ENCODE data around the gene HEATR9. TPM values are rescaled to one million over a fixed set of nuclear protein-coding genes. Genes with fewer than 3 reads are reported as not detected.

Gene HEATR9
- total and polyA plus RNA-seq, 2 of the 13 experiments (the other 11 are each of a cell fraction or from before 2014, with no cell fraction given): not detected

DNA sequence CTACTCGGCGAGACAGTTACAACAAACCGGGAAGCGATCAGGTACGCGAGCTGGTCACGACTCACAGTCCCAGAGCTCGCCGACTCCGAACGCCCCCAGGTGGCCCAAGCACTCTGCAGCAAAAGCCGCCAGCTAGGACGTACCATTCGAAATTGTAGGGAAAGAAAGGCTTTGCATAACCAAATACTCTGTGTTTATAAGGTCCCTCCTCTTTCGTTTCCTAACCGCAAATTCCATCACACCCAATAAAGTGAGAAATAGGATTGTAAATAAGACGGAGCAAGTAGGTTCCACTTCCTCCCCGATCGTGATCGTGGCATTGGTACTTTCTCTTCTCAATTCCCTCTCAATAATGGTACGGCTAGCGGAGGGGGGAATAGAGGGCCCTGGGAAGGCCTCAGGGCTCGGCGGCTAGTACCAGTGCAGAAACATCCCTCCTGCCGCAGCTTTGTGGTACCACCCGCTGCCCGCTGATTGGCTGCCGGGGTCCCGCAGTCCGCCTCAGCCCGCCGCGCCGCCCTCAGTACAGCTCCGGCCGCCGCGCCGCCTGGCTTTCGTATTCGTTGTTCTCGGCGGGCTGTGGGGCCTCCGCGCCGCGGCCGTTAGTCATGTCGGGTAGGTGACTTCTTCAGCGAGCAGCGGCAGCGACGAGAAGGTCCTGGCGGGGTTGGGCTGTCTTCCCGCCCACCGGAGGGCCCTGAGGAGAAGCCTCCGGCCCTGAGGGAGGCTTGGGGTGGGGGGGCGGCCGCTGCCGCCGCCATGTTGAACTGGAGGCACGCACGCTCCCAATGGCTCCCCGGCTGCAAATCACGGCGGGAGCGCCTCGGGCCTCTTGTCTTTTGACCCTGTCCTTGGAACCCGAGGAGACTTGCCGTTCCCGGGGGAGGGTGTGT is 59.5 kb downstream of the HEATR9 start, which contains the start of gene TAF15 (continued):
- TF ChIP-seq, protein P1, sequence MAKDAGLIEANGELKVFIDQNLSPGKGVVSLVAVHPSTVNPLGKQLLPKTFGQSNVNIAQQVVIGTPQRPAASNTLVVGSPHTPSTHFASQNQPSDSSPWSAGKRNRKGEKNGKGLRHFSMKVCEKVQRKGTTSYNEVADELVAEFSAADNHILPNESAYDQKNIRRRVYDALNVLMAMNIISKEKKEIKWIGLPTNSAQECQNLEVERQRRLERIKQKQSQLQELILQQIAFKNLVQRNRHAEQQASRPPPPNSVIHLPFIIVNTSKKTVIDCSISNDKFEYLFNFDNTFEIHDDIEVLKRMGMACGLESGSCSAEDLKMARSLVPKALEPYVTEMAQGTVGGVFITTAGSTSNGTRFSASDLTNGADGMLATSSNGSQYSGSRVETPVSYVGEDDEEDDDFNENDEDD (CRISPR knock-in tag; IDR thresholded peaks at IDR 0.05; ENCODE audit: borderline replicate concordance): peak; percentile 63; the same call in 1 of the 2 replicates
- TF ChIP-seq HHEX (CRISPR knock-in tag; IDR thresholded peaks at IDR 0.05) (no peak), MYC (CRISPR knock-in tag; IDR thresholded peaks at IDR 0.05; ENCODE audit: borderline replicate concordance) (peak; percentile 75), CHD4 (IDR thresholded peaks at IDR 0.05; ENCODE audit: borderline replicate concordance, low read length) (no peak), ZZZ3 (CRISPR knock-in tag; IDR thresholded peaks at IDR 0.05; ENCODE audit: borderline replicate concordance) (peak; percentile 67; the same call in 1 of the 2 replicates), ZNF724P (CRISPR knock-in tag; IDR thresholded peaks at IDR 0.05; ENCODE audit: borderline replicate concordance) (peak; percentile 28; the same call in 1 of the 2 replicates), ZNF747 (CRISPR knock-in tag; IDR thresholded peaks at IDR 0.05; ENCODE audit: borderline replicate concordance) (peak; percentile 96; the same call in 1 of the 2 replicates), ZNF780A (CRISPR knock-in tag; IDR thresholded peaks at IDR 0.05) (no peak), NFATC3 (CRISPR knock-in tag; IDR thresholded peaks at IDR 0.05) (peak; percentile 80; the same call in 1 of the 2 replicates), ZFX (CRISPR knock-in tag; IDR thresholded peaks at IDR 0.05; ENCODE audit: low read depth) (peak; percentile 99), HIVEP1 (CRISPR knock-in tag; IDR thresholded peaks at IDR 0.05) (no peak), PAWR (CRISPR knock-in tag; IDR thresholded peaks at IDR 0.05; ENCODE audit: borderline replicate concordance) (no peak), REPIN1 (CRISPR knock-in tag; IDR thresholded peaks at IDR 0.05; ENCODE audit: borderline replicate concordance, low read depth) (no peak)
- TF ChIP-seq, protein P2, sequence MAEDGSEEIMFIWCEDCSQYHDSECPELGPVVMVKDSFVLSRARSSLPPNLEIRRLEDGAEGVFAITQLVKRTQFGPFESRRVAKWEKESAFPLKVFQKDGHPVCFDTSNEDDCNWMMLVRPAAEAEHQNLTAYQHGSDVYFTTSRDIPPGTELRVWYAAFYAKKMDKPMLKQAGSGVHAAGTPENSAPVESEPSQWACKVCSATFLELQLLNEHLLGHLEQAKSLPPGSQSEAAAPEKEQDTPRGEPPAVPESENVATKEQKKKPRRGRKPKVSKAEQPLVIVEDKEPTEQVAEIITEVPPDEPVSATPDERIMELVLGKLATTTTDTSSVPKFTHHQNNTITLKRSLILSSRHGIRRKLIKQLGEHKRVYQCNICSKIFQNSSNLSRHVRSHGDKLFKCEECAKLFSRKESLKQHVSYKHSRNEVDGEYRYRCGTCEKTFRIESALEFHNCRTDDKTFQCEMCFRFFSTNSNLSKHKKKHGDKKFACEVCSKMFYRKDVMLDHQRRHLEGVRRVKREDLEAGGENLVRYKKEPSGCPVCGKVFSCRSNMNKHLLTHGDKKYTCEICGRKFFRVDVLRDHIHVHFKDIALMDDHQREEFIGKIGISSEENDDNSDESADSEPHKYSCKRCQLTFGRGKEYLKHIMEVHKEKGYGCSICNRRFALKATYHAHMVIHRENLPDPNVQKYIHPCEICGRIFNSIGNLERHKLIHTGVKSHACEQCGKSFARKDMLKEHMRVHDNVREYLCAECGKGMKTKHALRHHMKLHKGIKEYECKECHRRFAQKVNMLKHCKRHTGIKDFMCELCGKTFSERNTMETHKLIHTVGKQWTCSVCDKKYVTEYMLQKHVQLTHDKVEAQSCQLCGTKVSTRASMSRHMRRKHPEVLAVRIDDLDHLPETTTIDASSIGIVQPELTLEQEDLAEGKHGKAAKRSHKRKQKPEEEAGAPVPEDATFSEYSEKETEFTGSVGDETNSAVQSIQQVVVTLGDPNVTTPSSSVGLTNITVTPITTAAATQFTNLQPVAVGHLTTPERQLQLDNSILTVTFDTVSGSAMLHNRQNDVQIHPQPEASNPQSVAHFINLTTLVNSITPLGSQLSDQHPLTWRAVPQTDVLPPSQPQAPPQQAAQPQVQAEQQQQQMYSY (CRISPR knock-in tag; IDR thresholded peaks at IDR 0.05): no peak
- TF ChIP-seq, protein P3, sequence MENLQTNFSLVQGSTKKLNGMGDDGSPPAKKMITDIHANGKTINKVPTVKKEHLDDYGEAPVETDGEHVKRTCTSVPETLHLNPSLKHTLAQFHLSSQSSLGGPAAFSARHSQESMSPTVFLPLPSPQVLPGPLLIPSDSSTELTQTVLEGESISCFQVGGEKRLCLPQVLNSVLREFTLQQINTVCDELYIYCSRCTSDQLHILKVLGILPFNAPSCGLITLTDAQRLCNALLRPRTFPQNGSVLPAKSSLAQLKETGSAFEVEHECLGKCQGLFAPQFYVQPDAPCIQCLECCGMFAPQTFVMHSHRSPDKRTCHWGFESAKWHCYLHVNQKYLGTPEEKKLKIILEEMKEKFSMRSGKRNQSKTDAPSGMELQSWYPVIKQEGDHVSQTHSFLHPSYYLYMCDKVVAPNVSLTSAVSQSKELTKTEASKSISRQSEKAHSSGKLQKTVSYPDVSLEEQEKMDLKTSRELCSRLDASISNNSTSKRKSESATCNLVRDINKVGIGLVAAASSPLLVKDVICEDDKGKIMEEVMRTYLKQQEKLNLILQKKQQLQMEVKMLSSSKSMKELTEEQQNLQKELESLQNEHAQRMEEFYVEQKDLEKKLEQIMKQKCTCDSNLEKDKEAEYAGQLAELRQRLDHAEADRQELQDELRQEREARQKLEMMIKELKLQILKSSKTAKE (CRISPR knock-in tag; IDR thresholded peaks at IDR 0.05; ENCODE audit: borderline replicate concordance): no peak
- TF ChIP-seq, protein P4, sequence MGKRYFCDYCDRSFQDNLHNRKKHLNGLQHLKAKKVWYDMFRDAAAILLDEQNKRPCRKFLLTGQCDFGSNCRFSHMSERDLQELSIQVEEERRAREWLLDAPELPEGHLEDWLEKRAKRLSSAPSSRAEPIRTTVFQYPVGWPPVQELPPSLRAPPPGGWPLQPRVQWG (CRISPR knock-in tag; IDR thresholded peaks at IDR 0.05; ENCODE audit: borderline replicate concordance, low read depth): no peak
- TF ChIP-seq, protein P5, sequence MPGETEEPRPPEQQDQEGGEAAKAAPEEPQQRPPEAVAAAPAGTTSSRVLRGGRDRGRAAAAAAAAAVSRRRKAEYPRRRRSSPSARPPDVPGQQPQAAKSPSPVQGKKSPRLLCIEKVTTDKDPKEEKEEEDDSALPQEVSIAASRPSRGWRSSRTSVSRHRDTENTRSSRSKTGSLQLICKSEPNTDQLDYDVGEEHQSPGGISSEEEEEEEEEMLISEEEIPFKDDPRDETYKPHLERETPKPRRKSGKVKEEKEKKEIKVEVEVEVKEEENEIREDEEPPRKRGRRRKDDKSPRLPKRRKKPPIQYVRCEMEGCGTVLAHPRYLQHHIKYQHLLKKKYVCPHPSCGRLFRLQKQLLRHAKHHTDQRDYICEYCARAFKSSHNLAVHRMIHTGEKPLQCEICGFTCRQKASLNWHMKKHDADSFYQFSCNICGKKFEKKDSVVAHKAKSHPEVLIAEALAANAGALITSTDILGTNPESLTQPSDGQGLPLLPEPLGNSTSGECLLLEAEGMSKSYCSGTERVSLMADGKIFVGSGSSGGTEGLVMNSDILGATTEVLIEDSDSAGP (CRISPR knock-in tag; IDR thresholded peaks at IDR 0.05; ENCODE audit: borderline replicate concordance): peak; percentile 86; the same call in 1 of the 2 replicates
- TF ChIP-seq, protein P6, sequence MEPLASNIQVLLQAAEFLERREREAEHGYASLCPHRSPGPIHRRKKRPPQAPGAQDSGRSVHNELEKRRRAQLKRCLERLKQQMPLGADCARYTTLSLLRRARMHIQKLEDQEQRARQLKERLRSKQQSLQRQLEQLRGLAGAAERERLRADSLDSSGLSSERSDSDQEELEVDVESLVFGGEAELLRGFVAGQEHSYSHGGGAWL (CRISPR knock-in tag; IDR thresholded peaks at IDR 0.05): peak; percentile 61; the same call in 1 of the 2 replicates

All from HepG2 (cell line).